Nephron (organoid): ENCODE measurements around the gene GKN1.

ENCODE experiments used
- H3K27ac Mint-ChIP-seq, 3 experiments: 2 replicates each; pipeline ENCODE4 v1.8.0; 2020; ENCODE audit warnings: mixed read lengths in 3 of 3, mild to moderate bottlenecking in 2 of 3, moderate library complexity in 1 of 3
- H3K27me3 Mint-ChIP-seq: 2 replicates; pipeline ENCODE4 v1.8.0; 2021; ENCODE audit warnings: low read depth, mild to moderate bottlenecking, moderate library complexity, mixed read lengths
- H3K36me3 Mint-ChIP-seq: 2 replicates; pipeline ENCODE4 v1.8.0; 2020; ENCODE audit warnings: low read depth, mixed read lengths
- H3K4me1 Mint-ChIP-seq: 2 replicates; pipeline ENCODE4 v1.8.0; 2020; ENCODE audit warnings: mixed read lengths
- H3K4me3 Mint-ChIP-seq, 3 experiments: 2 replicates each; pipeline ENCODE4 v1.8.0; 2020; ENCODE audit warnings: mild to moderate bottlenecking in 3 of 3, mixed read lengths in 3 of 3, moderate library complexity in 2 of 3
- H3K9me3 Mint-ChIP-seq: 2 replicates; pipeline ENCODE4 v1.8.0; 2020; ENCODE audit warnings: mixed read lengths
- CTCF ChIP-seq, 3 experiments: fragments of 200-600 bp; sonication (generic); IDR thresholded peaks; one replicate each; pipeline ENCODE4 v1.5.0; 2021; ENCODE audit warnings: antibody characterized with exemption in 3 of 3; ENCODE audit not compliant: unreplicated experiment in 3 of 3

GKN1 gene

GRCh38 chr2:68939962-68940361 lies 34.5 kb upstream of the GKN1 start:
- Mint-ChIP-seq H3K27ac (no peak overlapping the region), H3K27me3 (peaks cover 6% of the 10 kb centered on the region), H3K4me1 (peaks cover 11% of the 10 kb centered on the region), H3K9me3 (peaks cover 25% of the 10 kb centered on the region), H3K4me3 (no peak overlapping the region), H3K36me3 (no peaks in the 10 kb centered on the region)
- no peak for TF ChIP-seq CTCF (IDR thresholded peaks at IDR 0.05; ENCODE audit: unreplicated experiment in 3 of 3)

GRCh38 chr2:68940369-68940768 lies 34.1 kb upstream of the GKN1 start:
- H3K4me3 Mint-ChIP-seq = no peak overlapping the region
- peaks cover 11% of the 10 kb centered on the region for H3K4me1 Mint-ChIP-seq
- no peak for TF ChIP-seq CTCF (IDR thresholded peaks at IDR 0.05; ENCODE audit: unreplicated experiment in 3 of 3)
- H3K27me3 Mint-ChIP-seq = peaks cover 6% of the 10 kb centered on the region
- no peak overlapping the region for H3K27ac Mint-ChIP-seq
- no peaks in the 10 kb centered on the region for H3K36me3 Mint-ChIP-seq
- H3K9me3 Mint-ChIP-seq = peaks cover 25% of the 10 kb centered on the region

GRCh38 chr2:68942827-68943226 lies 31.6 kb upstream of the GKN1 start:
- TF ChIP-seq CTCF (IDR thresholded peaks at IDR 0.05; ENCODE audit: unreplicated experiment in 3 of 3) = no peak
- H3K9me3 Mint-ChIP-seq = peaks cover 28% of the 10 kb centered on the region
- peaks cover 6% of the 10 kb centered on the region for H3K4me1 Mint-ChIP-seq
- H3K4me3 Mint-ChIP-seq = no peak overlapping the region
- H3K27ac Mint-ChIP-seq = no peak overlapping the region
- H3K36me3 Mint-ChIP-seq = no peaks in the 10 kb centered on the region
- H3K27me3 Mint-ChIP-seq = peaks cover 3% of the 10 kb centered on the region

- peaks cover 6% of the 10 kb centered on the region for H3K4me1 Mint-ChIP-seq
- peaks cover 3% of the 10 kb centered on the region for H3K27me3 Mint-ChIP-seq
- H3K27ac Mint-ChIP-seq = peak overlapping the region; percentile 53 to 84 (median 81)
- no peak overlapping the region for H3K4me3 Mint-ChIP-seq
- no peaks in the 10 kb centered on the region for H3K36me3 Mint-ChIP-seq
- peak; percentile 80 to 91 (median 85) for TF ChIP-seq CTCF (IDR thresholded peaks at IDR 0.05; ENCODE audit: unreplicated experiment in 3 of 3)
- H3K9me3 Mint-ChIP-seq = peaks cover 28% of the 10 kb centered on the region
These were observed 30.6 kb upstream of the GKN1 start for GRCh38 chr2:68943581-68944568.

- peaks cover 6% of the 10 kb centered on the region for H3K4me1 Mint-ChIP-seq
- peaks cover 7% of the 10 kb centered on the region for H3K27me3 Mint-ChIP-seq
- no peak overlapping the region for H3K27ac Mint-ChIP-seq
- H3K9me3 Mint-ChIP-seq = peaks cover 15% of the 10 kb centered on the region
- H3K36me3 Mint-ChIP-seq = no peaks in the 10 kb centered on the region
- no peak overlapping the region for H3K4me3 Mint-ChIP-seq
- no peak for TF ChIP-seq CTCF (IDR thresholded peaks at IDR 0.05; ENCODE audit: unreplicated experiment in 3 of 3)
These were observed 28.3 kb upstream of the GKN1 start for GRCh38 chr2:68946117-68946516.
